ENCODE measurements around the gene POC1A.

DNA sequence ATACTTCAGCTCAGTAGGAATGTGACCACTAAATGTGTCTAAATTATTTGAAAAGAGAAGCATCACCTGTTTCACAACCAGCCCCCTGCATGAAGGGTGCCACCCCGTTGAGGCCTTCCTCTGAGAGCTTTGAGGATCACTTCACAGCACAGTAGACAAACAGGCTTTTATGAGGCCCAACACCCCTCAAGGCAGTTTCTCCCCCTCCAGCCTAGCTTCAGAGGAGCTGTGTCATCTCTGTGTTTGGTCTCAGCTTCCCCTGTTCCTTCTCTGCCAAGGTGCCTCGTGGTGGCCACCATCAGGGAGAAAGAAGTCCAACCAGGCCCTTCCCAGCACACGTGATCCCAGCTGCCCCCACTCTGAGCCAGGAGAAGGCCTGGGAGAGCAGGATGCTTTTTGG is 76.3 kb downstream of the POC1A start:
- no peak for TF ChIP-seq CTCF (IDR thresholded peaks at IDR 0.05)
- no peak for TF ChIP-seq POLR2A (IDR thresholded peaks at IDR 0.05)

All from uterus (tissue), 2 donors.